GM21528 (cell line): ENCODE measurements around the gene COL4A4.
A peak's percentile ranks its signal among the peaks of the same experiment; 100 is the strongest.

Experiments
- ATAC-seq: cut with Tn5 transposase; IDR thresholded peaks from one replicate; pipeline ENCODE4 v1.9.1; 2021; ENCODE audit warnings: mild to moderate bottlenecking, moderate library complexity; ENCODE audit not compliant: unreplicated experiment, low FRiP score

Gene COL4A4

DNA sequence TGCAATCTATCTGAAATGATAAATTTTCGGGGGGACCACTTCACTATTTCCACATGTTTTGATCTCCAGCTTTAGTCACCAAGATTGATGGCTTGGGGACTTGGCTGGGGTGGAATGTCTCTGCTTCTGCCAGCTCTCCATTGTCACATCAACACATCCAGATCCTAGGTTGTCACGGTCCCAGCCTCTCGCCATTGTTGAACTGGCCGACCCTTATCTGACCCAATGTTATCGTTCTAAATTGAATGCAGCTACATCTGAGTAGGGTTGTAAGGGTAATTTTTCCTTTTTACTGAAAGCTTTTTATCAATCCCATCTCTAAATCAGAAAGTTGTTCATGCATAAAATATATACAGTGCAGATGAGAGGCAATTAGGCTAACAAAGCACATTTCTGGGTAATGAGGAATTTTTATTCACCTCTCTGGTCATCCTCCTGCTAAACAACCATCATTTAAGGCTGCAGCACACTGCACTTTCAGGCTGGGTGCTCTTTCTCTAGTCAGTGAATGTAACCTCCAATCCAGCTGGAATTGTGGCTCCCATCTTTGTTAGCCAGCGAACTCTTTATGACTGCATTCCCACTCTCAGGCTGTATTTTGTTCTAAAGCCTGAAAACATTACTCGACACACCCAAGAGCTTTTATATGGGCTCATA, 128.2 kb downstream of the COL4A4 start:
- ATAC-seq: no peak

DNA sequence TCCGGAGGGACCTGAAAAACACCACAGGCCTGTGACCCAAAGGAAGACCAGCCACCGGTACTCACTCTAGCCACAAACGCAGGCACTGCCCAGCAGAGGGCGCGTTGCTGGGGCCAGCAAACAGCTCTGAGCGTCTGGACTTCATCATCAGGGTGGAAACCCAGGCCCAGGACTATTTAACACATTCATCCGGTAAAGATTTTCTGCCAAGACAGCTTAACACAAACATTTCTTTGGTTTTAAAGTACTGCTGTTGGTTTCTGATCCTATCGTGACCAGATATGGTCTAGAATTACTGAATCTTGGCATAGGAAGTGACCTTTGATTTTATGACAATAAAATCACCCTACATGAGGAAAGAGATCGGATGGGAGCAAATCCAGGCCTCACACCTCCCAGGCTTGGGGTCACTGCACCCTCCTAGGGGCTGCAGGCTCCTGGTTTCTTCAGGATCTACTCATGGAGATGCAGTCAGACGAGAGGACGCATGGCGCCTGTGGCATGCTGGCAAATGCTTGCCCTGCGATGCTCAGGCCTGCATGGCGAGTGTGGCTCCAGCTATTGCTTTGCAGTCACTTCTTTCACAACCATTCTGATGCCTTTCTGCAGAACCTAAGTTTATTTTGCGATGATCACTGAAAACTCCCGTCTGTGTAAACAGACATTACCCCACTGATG, 130.4 kb downstream of the COL4A4 start:
- peak; percentile 73 for ATAC-seq

- ATAC-seq: no peak
Observed at GRCh38 chr2:227031379-227031778, 132.6 kb downstream of the COL4A4 start.

GRCh38 chr2:227030789-227031188, 133.2 kb downstream of the COL4A4 start:
- no peak for ATAC-seq

- ATAC-seq: no peak
Observed at GRCh38 chr2:227029426-227030105, 134.4 kb downstream of the COL4A4 start.

DNA sequence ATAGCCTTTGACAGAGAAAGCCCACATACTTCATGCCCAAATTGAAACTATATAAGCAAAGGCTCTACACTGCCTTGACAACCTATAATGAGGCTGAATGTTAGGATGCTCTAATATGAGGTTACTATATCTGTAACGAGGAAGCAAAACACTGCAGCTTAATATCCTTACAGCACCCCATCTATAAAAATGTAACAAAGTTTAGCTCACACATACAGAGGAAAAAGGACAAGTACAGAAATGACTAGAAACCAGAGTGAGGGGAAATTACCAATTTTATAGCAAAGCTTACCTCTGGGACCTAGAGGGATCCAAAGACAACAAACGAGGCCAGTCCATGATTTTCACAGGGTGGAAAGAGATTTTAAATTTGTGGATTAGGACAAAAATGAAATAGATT, 138.5 kb downstream of the COL4A4 start:
- ATAC-seq: no peak

DNA sequence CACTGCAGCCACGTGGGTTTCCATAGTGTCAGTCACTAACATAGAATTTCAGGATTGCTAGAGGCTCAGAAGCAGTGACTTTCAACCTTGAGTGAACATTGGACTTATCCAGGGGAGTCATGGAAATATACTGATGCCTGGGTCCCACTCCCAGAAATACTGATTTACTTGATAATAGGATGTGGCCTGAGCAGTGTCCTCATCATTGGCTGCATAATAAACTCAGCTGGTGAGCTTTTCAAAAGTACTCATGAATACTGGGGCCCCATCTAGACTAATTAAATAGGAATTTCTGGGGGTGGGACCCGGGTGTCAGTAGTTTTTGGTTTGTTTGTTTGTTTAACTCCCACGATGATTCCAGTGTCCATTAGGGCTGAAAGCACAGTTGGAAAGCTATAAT, 141.4 kb downstream of the COL4A4 start:
- ATAC-seq: no peak

- ATAC-seq: no peak
Observed at GRCh38 chr2:227020416-227020815, 143.6 kb downstream of the COL4A4 start.

DNA sequence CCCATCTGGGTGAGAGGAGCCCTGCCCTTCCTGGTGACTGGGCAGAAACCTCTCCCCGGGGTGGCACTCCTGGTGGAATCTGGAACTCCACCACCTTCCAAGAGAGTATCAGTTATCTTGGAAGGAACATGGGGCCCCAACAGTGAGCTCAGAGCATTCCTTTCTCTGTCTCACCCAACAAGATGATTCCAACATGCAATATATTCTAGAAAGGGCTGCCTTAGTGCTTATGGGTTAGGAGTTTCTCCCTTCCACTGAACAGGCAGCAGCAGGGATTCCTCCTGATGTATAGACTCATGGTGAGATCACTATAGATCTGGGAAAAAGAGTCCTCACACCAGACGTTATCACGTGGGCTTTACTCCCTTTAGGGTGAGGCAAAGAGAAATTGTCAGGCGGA, 147.1 kb downstream of the COL4A4 start:
- ATAC-seq: no peak

DNA sequence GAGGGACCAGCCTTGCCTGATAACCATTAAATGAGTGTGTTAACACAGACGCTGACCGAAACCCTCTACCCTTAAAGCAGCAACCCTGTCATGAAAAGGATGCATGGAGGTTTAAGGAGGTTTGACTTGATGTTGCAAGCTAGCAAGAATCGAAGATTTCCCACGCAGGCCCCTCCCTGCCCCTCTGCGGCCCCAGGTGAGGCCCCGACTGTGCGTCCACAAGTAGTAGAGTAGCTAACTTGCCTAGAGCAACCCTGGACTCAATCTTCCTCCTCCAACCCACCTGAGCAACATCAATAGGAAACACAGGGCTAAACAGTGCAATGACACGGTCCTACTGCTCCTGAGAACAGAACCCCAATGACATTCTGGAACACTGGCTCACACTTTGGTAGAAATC, 150.1 kb downstream of the COL4A4 start:
- no peak for ATAC-seq

- ATAC-seq: no peak
Observed at GRCh38 chr2:227013330-227013729, 150.7 kb downstream of the COL4A4 start.

DNA sequence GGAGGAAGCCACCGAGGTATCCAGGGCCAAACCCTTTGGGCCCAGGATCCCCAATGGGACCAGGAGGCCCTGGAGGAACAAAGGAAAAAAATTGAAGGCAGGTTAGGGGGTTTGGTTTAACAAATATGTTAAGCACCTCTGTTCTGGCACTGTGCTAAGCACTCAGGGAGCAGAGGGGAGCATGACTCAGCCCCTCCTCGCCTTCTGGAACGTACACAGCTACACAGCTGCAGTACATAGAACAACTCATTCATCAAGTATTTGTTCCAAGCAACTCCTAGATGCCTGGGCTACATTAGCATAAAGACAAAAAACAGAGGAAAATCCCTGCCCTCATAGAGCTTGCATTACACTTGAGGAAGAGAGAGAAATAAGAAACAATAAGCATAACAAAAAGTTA, 153.6 kb downstream of the COL4A4 start:
- ATAC-seq: no peak

DNA sequence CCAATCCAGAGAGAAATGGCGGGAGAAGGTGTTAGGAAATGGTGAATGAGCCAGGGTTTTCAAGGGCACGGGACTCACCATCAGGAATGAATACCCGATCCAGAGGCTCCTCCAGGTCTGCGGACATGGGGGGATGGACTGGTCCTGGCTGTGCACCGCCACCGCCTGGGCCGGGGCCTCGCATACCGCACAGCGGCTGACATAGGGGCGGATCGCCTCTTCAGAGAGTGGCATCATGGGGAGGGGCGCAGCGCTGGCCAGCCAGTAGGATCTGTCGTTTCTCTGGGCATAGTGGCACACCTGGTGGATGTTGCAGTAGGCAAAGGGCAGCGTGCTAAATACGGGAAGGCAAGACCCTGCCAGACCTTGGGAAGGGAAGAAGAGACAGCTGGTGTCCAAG, 156.1 kb downstream of the COL4A4 start:
- ATAC-seq: no peak

GRCh38 chr2:227007148-227007547, 156.9 kb downstream of the COL4A4 start:
- ATAC-seq: no peak

GRCh38 chr2:227006189-227006897, 157.7 kb downstream of the COL4A4 start:
- ATAC-seq: no peak

DNA sequence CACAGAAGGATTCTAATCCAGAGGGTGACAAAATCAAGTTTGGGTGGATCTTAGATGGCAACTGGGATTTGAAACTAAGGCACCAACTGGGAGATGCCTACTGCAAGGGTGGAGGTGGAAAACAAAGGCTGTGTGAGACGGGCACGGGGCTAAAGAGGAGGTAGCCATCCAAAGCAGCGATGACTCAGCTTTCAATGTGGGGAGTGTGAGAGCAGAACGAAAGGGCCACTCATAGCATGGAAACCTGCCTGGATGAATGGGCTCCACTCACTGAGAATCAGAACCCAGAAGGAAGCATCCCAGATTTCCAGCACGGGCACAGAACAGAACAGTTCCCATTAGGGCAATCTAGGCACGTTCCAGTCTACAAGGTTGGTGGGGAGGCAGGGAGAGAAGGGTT, 159.5 kb downstream of the COL4A4 start:
- no peak for ATAC-seq

- no peak for ATAC-seq
Observed at GRCh38 chr2:227000123-227000522, 163.9 kb downstream of the COL4A4 start.

DNA sequence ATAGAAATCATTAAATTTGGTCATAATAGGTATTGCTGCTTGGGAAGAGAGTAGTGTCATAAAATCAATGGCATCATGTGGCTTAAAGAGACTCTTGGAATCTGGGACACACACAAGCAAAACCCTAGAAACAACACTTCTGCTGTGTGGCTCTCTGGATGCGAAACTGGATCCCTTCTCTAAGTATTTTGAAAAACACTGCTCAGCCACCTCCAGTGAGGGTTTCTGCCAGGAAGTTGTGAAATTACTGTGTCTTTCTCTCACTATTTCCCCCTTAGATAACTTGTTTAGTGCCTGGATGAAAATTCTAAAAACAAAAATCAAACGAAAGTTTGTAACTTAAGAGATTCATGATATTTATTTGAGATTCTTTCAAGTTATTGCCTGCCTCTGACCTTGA, 164.3 kb downstream of the COL4A4 start:
- no peak for ATAC-seq

- ATAC-seq: no peak
Observed at GRCh38 chr2:226995625-226996041, 168.4 kb downstream of the COL4A4 start.

- no peak for ATAC-seq
Observed at GRCh38 chr2:226994775-226995174, 169.2 kb downstream of the COL4A4 start.

DNA sequence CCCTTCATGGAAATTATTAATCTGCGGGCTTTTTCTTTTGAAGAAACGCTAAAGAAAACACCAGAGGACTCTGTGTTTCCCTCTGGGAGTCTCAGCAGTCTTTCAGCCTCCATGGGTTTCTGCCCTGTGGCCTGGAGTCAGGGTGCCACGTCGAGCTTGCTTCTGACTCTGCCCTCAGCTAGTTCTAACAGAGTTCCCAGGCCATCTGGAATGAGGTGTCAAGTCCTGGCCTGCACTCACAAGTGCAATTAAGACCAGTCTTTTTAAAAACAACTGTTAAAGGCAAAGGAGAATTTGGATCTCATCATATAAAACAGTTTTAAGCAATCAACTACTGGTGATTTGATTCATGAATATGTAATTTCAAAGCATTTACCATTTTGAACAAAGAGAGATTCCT, 170.8 kb downstream of the COL4A4 start:
- ATAC-seq: no peak
